Activated CD4-positive, alpha-beta memory T cell treated with anti-CD3 and anti-CD28 coated beads, Interleukin-2, amount 10 ng/mL, durations not matched to agents 7 days and 5 days (primary cell): ENCODE data around the gene CHD6. TPM values are rescaled to one million over a fixed set of nuclear protein-coding genes. Genes with fewer than 3 reads are reported as not detected.

ENCODE experiments used
- CTCF ChIA-PET: fragments of 350-600 bp; sonication (Branson Sonifier 250); formaldehyde crosslinking; loops from one replicate; lab custom pipeline; 2021; ENCODE audit warnings: antibody characterized with exemption, inconsistent platforms; lab: Charles Lee
- POLR2A ChIA-PET: fragments of 350-600 bp; sonication (Branson Sonifier 250); formaldehyde crosslinking; loops from one replicate; lab custom pipeline; 2021; ENCODE audit warnings: antibody characterized with exemption; lab: Charles Lee
- DNase-seq: peaks from one replicate; pipeline ENCODE4 v3.0.0-alpha.2; 2020
- H3K27ac Mint-ChIP-seq: one replicate; pipeline ENCODE4 v1.8.0; 2021; ENCODE audit warnings: mild to moderate bottlenecking, mixed read lengths
- H3K27me3 Mint-ChIP-seq: one replicate; pipeline ENCODE4 v1.8.0; 2021; ENCODE audit warnings: mixed read lengths
- H3K36me3 Mint-ChIP-seq: one replicate; pipeline ENCODE4 v1.8.0; 2021; ENCODE audit warnings: low read depth, mixed read lengths
- H3K4me1 Mint-ChIP-seq: one replicate; pipeline ENCODE4 v1.8.0; 2021; ENCODE audit warnings: mixed read lengths
- H3K4me3 Mint-ChIP-seq: one replicate; pipeline ENCODE4 v1.8.0; 2021; ENCODE audit warnings: mild to moderate bottlenecking, mixed read lengths
- H3K9me3 Mint-ChIP-seq: one replicate; pipeline ENCODE4 v1.8.0; 2021; ENCODE audit warnings: mixed read lengths
- total RNA-seq, 2 experiments: library from RNA; stranded (reverse); gene quantifications; one replicate each; pipeline ENCODE4 v1.2.3, GENCODE V29; 2021

The CHD6 gene
- total RNA-seq, 2 experiments from 2014 or later: 28.0 to 30.3 TPM

- POLR2A ChIA-PET: no interaction called here
- no peak for DNase-seq
- Mint-ChIP-seq H3K36me3 (peaks cover 20% of the 10 kb centered on the region), H3K4me1 (peaks cover 3% of the 10 kb centered on the region), H3K27me3 (no peaks in the 10 kb centered on the region), H3K9me3 (no peaks in the 10 kb centered on the region), H3K27ac (no peak overlapping the region), H3K4me3 (no peak overlapping the region)
- CTCF ChIA-PET: no interaction called here
Observed at GRCh38 chr20:41444821-41445220, 173.4 kb downstream of the CHD6 start.

- Mint-ChIP-seq H3K4me1 (peaks cover 3% of the 10 kb centered on the region), H3K27ac (no peak overlapping the region), H3K4me3 (no peak overlapping the region), H3K36me3 (peaks cover 28% of the 10 kb centered on the region), H3K9me3 (no peaks in the 10 kb centered on the region), H3K27me3 (no peaks in the 10 kb centered on the region)
- no peak for DNase-seq
- ChIA-PET POLR2A (no interaction called here), CTCF (no interaction called here)
Observed at GRCh38 chr20:41443691-41444090, 174.5 kb downstream of the CHD6 start.

DNA sequence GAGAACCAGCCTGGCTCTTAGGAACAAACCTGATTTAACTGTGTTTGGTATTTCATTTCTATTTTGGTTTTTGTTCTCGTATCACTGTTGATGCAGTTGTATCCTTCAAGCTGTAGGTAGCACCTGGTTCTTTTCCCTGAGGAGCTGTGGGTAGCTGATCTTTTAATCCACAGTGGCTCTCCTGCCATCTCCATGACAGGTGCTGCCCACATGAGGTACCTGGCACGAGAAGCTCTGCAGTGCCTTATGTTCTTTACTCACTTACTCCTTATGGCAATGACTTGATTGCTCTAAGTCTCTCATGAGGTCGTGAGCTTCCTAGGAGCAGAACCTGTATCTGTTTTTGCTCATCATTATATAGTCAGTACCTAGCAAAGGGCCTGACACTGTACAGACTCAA is 177.3 kb downstream of the CHD6 start:
- ChIA-PET CTCF (no interaction called here), POLR2A (no interaction called here)
- Mint-ChIP-seq H3K4me1 (peaks cover 16% of the 10 kb centered on the region), H3K27me3 (no peaks in the 10 kb centered on the region), H3K27ac (no peak overlapping the region), H3K36me3 (peaks cover 40% of the 10 kb centered on the region), H3K4me3 (no peak overlapping the region), H3K9me3 (no peaks in the 10 kb centered on the region)
- DNase-seq: no peak

DNA sequence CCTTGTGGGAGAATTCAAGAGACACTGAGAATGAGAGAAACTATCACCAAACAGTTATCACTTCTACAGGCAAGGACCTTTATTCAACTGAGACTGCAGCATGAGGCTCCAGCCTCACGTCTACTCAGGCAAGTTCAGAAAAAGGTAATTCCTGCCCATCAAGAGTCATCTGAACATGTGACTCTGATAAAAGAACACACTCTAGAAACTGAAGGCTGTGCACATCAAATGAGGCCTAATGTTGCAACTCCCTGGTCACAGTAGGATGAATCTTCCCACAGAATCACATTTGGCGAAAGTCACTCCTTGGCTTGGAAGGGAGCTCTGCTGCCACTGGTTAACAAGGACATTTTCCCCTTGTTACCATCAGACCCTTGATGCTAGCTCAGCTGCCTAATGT is 180.3 kb downstream of the CHD6 start:
- POLR2A ChIA-PET: no interaction called here
- CTCF ChIA-PET: interaction anchor here (0.7 kb wide), 1 partner anchor 206 kb away, joined by 3 read pairs; no protein-coding TSS in a partner anchor
- H3K27me3 Mint-ChIP-seq: no peaks in the 10 kb centered on the region

GRCh38 chr20:41436679-41437078 is 181.5 kb downstream of the CHD6 start:
- H3K9me3 Mint-ChIP-seq: no peaks in the 10 kb centered on the region
- peak overlapping the region; percentile 28 for H3K27ac Mint-ChIP-seq
- no peak for DNase-seq
- H3K27me3 Mint-ChIP-seq: no peaks in the 10 kb centered on the region
- CTCF ChIA-PET: no interaction called here
- peaks cover 34% of the 10 kb centered on the region for H3K4me1 Mint-ChIP-seq
- H3K36me3 Mint-ChIP-seq: peaks cover 58% of the 10 kb centered on the region
- POLR2A ChIA-PET: no interaction called here
- H3K4me3 Mint-ChIP-seq: no peak overlapping the region

More for the DNA sequence above, 180.3 kb downstream of the CHD6 start:
- no peak for DNase-seq
- H3K9me3 Mint-ChIP-seq: no peaks in the 10 kb centered on the region
- no peak overlapping the region for H3K27ac Mint-ChIP-seq
- no peak overlapping the region for H3K4me3 Mint-ChIP-seq
- peaks cover 54% of the 10 kb centered on the region for H3K36me3 Mint-ChIP-seq
- H3K4me1 Mint-ChIP-seq: peaks cover 28% of the 10 kb centered on the region

DNA sequence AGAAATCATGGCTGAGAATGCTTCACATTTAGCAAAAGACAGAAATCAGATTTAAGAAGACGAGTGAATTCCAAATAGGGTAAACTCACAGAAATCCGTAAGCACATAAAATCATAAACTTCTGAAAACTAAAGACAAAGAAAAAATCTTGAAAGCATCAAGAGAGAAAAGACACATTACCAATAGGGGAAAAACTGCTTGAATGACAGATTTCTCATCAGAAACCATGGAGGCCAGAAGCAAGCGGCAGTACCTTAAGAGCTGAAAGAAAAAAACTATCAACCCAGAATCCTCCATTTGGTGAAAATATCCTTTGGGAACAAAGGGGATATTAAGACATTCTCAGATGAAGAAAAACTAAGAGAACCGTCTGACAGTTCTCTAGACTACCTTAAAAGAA is 185.0 kb downstream of the CHD6 start:
- no peak overlapping the region for H3K4me3 Mint-ChIP-seq
- H3K27ac Mint-ChIP-seq: no peak overlapping the region
- no peak for DNase-seq
- peaks cover 44% of the 10 kb centered on the region for H3K4me1 Mint-ChIP-seq
- ChIA-PET CTCF (no interaction called here), POLR2A (no interaction called here)
- H3K36me3 Mint-ChIP-seq: peaks cover 71% of the 10 kb centered on the region
- no peaks in the 10 kb centered on the region for H3K27me3 Mint-ChIP-seq
- no peaks in the 10 kb centered on the region for H3K9me3 Mint-ChIP-seq

DNA sequence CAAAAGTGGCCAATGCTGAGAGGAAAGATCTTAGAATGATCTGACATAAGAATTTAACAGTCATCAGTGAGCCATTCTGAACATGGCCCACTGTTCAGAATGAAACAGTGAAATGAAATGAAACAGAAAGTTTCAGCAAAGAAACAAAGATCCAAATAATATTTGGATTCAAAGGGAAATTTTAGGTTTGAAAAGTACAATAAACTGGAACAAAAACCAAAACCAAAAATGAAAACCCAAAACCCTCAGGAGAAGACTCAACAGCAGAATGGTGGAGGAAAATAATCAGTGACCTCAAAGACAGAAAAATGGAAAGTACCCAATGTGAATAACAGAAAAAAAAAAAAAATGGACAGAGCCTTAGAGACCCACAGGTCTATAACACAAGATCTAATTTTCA is 185.4 kb downstream of the CHD6 start:
- H3K27ac Mint-ChIP-seq: no peak overlapping the region
- POLR2A ChIA-PET: interaction anchor here (1.1 kb wide), 1 partner anchor 14 kb away, joined by 3 read pairs; no protein-coding TSS in a partner anchor
- H3K4me3 Mint-ChIP-seq: no peak overlapping the region
- H3K9me3 Mint-ChIP-seq: no peaks in the 10 kb centered on the region
- CTCF ChIA-PET: no interaction called here
- H3K36me3 Mint-ChIP-seq: peaks cover 76% of the 10 kb centered on the region
- DNase-seq: no peak
- no peaks in the 10 kb centered on the region for H3K27me3 Mint-ChIP-seq
- H3K4me1 Mint-ChIP-seq: peaks cover 48% of the 10 kb centered on the region

DNA sequence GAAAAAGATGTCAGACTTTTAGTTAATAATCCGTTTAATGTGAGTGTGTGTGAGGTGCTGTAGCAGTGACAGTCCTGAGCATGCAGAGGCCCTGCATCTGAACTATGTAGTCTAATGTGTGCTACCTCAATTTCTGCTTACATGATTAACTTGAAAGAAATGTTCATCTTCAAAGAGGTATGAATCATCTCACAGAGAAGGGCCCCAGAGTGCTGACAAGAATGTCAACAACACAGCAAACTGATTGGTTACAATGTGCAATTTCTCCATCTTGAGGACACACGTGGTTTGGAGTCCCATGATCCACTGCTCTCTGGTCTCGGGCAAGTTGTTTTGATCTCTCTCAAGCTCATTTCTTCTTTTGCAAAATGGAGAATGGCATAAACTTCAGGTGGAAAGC is 189.9 kb downstream of the CHD6 start:
- ChIA-PET CTCF (no interaction called here), POLR2A (no interaction called here)
- DNase-seq: no peak
- Mint-ChIP-seq H3K4me1 (peaks cover 30% of the 10 kb centered on the region), H3K9me3 (no peaks in the 10 kb centered on the region), H3K36me3 (peaks cover 63% of the 10 kb centered on the region), H3K27ac (peak overlapping the region; percentile 68), H3K27me3 (no peaks in the 10 kb centered on the region), H3K4me3 (no peak overlapping the region)

- no peak for DNase-seq
- CTCF ChIA-PET: interaction anchor here (0.9 kb wide), 1 partner anchor 17 kb away, joined by 4 read pairs; no protein-coding TSS in a partner anchor
Observed at GRCh38 chr20:41427833-41428232, 190.3 kb downstream of the CHD6 start.

GRCh38 chr20:41426976-41427375 is 191.2 kb downstream of the CHD6 start:
- Mint-ChIP-seq H3K27me3 (no peaks in the 10 kb centered on the region), H3K4me1 (peaks cover 21% of the 10 kb centered on the region), H3K9me3 (no peaks in the 10 kb centered on the region), H3K4me3 (no peak overlapping the region), H3K36me3 (peaks cover 64% of the 10 kb centered on the region), H3K27ac (no peak overlapping the region)
- ChIA-PET CTCF (interaction anchor here (0.9 kb wide), 1 partner anchor 16 kb away, joined by 4 read pairs; no protein-coding TSS in a partner anchor), POLR2A (no interaction called here)
- no peak for DNase-seq

More at GRCh38 chr20:41427833-41428232, 190.3 kb downstream of the CHD6 start:
- Mint-ChIP-seq H3K27me3 (no peaks in the 10 kb centered on the region), H3K4me3 (no peak overlapping the region), H3K9me3 (no peaks in the 10 kb centered on the region), H3K36me3 (peaks cover 63% of the 10 kb centered on the region), H3K27ac (peak overlapping the region; percentile 68), H3K4me1 (peaks cover 27% of the 10 kb centered on the region)
- POLR2A ChIA-PET: no interaction called here

GRCh38 chr20:41426086-41426830 is 191.9 kb downstream of the CHD6 start:
- Mint-ChIP-seq H3K36me3 (peaks cover 68% of the 10 kb centered on the region), H3K27ac (no peak overlapping the region), H3K4me3 (no peak overlapping the region), H3K4me1 (peaks cover 26% of the 10 kb centered on the region), H3K9me3 (no peaks in the 10 kb centered on the region), H3K27me3 (no peaks in the 10 kb centered on the region)
- POLR2A ChIA-PET: no interaction called here
- CTCF ChIA-PET: no interaction called here
- no peak for DNase-seq

DNA sequence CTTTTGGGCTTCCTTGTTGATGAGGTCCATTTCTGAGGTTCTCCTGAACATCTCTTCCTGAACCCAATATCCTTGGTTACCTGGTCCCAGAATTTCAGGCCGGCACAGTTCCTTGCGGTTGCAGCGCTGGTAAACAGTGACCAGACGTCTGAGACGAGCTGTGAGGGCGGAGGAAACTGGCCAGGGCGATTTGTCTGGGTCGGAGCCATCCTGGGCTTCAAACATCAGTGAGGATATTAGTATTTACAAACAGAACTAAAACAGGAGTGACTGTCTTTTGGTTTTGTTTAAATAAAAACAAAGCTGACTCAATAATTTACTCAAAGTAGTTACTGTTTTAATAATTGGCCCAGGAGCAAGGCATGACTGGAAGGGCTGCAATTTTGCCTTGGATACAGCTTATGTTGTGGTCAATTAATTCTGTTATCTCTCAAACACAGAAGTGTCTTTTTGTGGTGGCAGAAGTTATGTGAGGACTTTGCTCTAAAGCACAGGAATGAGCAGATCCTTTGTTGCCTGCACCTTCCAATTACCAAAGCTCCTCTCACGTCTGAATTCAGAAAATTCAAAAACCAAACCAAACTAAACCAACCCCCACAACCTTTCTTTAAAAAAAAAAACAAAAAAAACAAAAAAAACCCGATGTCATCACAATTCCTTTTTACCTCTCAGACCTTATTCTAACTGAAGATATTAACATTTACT is 192.8 kb downstream of the CHD6 start:
- H3K27ac Mint-ChIP-seq: no peak overlapping the region
- ChIA-PET CTCF (interaction anchor here (0.8 kb wide), 1 partner anchor 273 kb away, joined by 5 read pairs; no protein-coding TSS in a partner anchor), POLR2A (no interaction called here)
- no peaks in the 10 kb centered on the region for H3K9me3 Mint-ChIP-seq
- peaks cover 34% of the 10 kb centered on the region for H3K4me1 Mint-ChIP-seq
- no peak for DNase-seq
- no peak overlapping the region for H3K4me3 Mint-ChIP-seq
- H3K36me3 Mint-ChIP-seq: peaks cover 70% of the 10 kb centered on the region
- H3K27me3 Mint-ChIP-seq: no peaks in the 10 kb centered on the region

DNA sequence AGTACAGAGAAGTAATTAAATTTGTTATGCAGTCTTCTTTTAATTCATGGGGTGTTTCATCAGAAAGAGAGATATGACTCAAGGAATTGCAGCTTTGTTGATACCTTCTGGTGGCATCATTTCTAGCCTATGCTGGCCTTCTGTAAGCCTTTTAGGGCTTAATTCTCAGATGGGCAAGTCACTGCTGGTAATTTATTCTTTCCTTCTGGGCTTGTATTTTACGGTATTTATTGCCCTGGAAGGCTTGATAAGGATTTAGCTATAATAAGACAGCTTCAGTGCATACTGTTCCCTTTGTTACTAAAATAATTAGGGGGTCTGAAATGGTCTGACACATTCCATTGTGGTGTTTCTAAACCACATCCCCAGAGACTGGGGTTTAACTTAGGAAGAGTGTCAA is 193.6 kb downstream of the CHD6 start:
- DNase-seq: no peak
- H3K4me3 Mint-ChIP-seq: no peak overlapping the region
- H3K27ac Mint-ChIP-seq: no peak overlapping the region
- H3K36me3 Mint-ChIP-seq: peaks cover 67% of the 10 kb centered on the region
- POLR2A ChIA-PET: no interaction called here
- H3K4me1 Mint-ChIP-seq: peaks cover 38% of the 10 kb centered on the region
- CTCF ChIA-PET: no interaction called here
- no peaks in the 10 kb centered on the region for H3K27me3 Mint-ChIP-seq
- H3K9me3 Mint-ChIP-seq: no peaks in the 10 kb centered on the region
